Loucy (cell line): ENCODE data around the gene KLF9.
"Not testable (repeated sequence)": the region's sequence is repeated elsewhere in the genome, so short reads cannot be mapped to it uniquely, and the experiment has no call there.

Experiments
- H2AFZ ChIP-seq: fragments of 200-600 bp; sonication (generic); 2 replicates; pipeline ENCODE4 v1.6.0; 2016; ENCODE audit warnings: antibody characterized with exemption, mild to moderate bottlenecking, low read length, moderate library complexity
- H3F3A ChIP-seq: fragments of 200-600 bp; 2 replicates; pipeline ENCODE4 v1.6.0; 2016; ENCODE audit warnings: antibody characterized with exemption, low read depth, mild to moderate bottlenecking
- H3K27me3 ChIP-seq: fragments of 200-600 bp; sonication (generic); 2 replicates; pipeline ENCODE4 v1.6.1; 2014; ENCODE audit warnings: low read length, mild to moderate bottlenecking; ENCODE audit not compliant: insufficient read depth, poor library complexity, severe bottlenecking
- H3K36me3 ChIP-seq: fragments of 200-600 bp; sonication (generic); 2 replicates; pipeline ENCODE4 v1.6.1; 2016; ENCODE audit warnings: low read length; ENCODE audit not compliant: insufficient read depth
- H3K4me1 ChIP-seq: fragments of 200-600 bp; sonication (generic); 2 replicates; pipeline ENCODE4 v1.5.1; 2014; ENCODE audit warnings: low read length, mild to moderate bottlenecking; ENCODE audit not compliant: insufficient read depth, poor library complexity, severe bottlenecking
- H3K4me2 ChIP-seq: fragments of 200-600 bp; sonication (generic); 2 replicates; pipeline ENCODE4 v1.6.0; 2014; ENCODE audit warnings: antibody characterized with exemption, low read length, low read depth, mild to moderate bottlenecking; ENCODE audit not compliant: poor library complexity, severe bottlenecking
- H3K4me3 ChIP-seq: fragments of 200-600 bp; sonication (generic); 2 replicates; pipeline ENCODE4 v1.5.1; 2014; ENCODE audit warnings: low read length, mild to moderate bottlenecking, mixed read lengths; ENCODE audit not compliant: poor library complexity, severe bottlenecking
- H3K79me2 ChIP-seq: fragments of 200-600 bp; sonication (generic); 2 replicates; pipeline ENCODE4 v1.6.1; 2014; ENCODE audit warnings: low read length; ENCODE audit not compliant: insufficient read depth
- H3K9ac ChIP-seq: fragments of 200-600 bp; sonication (generic); 2 replicates; pipeline ENCODE4 v1.6.0; 2014; ENCODE audit warnings: mild to moderate bottlenecking, low read depth, low read length, moderate library complexity; ENCODE audit not compliant: poor library complexity, severe bottlenecking
- H3K9me2 ChIP-seq: fragments of 200-600 bp; sonication (generic); replicated peaks from 2 replicates; pipeline ENCODE4 v1.6.1; 2016; ENCODE audit warnings: low read depth, low read length, mixed read lengths
- H3K9me3 ChIP-seq: fragments of 200-600 bp; sonication (generic); 2 replicates; pipeline ENCODE4 v1.6.1; 2014; ENCODE audit warnings: mild to moderate bottlenecking, antibody characterized with exemption, low read length, low read depth; ENCODE audit not compliant: insufficient read depth
- H4K20me1 ChIP-seq: fragments of 200-600 bp; sonication (generic); 2 replicates; pipeline ENCODE4 v1.6.0; 2014; ENCODE audit warnings: antibody characterized with exemption, low read length, mild to moderate bottlenecking; ENCODE audit not compliant: insufficient read depth, poor library complexity, severe bottlenecking
- CTCF ChIP-seq: fragments of 200-600 bp; sonication (generic); conservative IDR thresholded peaks from 2 replicates; pipeline ENCODE4 v1.5.1; 2014; ENCODE audit warnings: mild to moderate bottlenecking, antibody characterized with exemption, low read length
- EZH2phosphoT487 ChIP-seq: fragments of 200-600 bp; IDR thresholded peaks from 2 replicates; pipeline ENCODE4 v1.6.1; 2018; ENCODE audit warnings: antibody characterized with exemption, mild to moderate bottlenecking, moderate library complexity, borderline replicate concordance

Gene KLF9

GRCh38 chr9:70403618-70404025 lies 10.8 kb downstream of the KLF9 start:
- no peaks in the 10 kb centered on the region for H3K79me2 ChIP-seq
- H3K9me2 ChIP-seq, result no peaks in the 10 kb centered on the region
- no peaks in the 10 kb centered on the region for H3K27me3 ChIP-seq
- no peaks in the 10 kb centered on the region for H3K36me3 ChIP-seq
- H4K20me1 ChIP-seq, result no peaks in the 10 kb centered on the region
- H3K9ac ChIP-seq, result no peak overlapping the region
- no peak overlapping the region for H2AFZ ChIP-seq
- H3K4me3 ChIP-seq, result no peak overlapping the region
- no peaks in the 10 kb centered on the region for H3K4me1 ChIP-seq
- no peak overlapping the region for H3K4me2 ChIP-seq
- no peaks in the 10 kb centered on the region for H3K9me3 ChIP-seq
- TF ChIP-seq EZH2phosphoT487 (no peak), CTCF (no peak)
- no peaks in the 10 kb centered on the region for H3F3A ChIP-seq

- no peaks in the 10 kb centered on the region for H4K20me1 ChIP-seq
- H3K4me2 ChIP-seq, result no peak overlapping the region
- H3K9me2 ChIP-seq, result no peaks in the 10 kb centered on the region
- no peaks in the 10 kb centered on the region for H3K79me2 ChIP-seq
- H3K9me3 ChIP-seq, result no peaks in the 10 kb centered on the region
- no peaks in the 10 kb centered on the region for H3K36me3 ChIP-seq
- TF ChIP-seq CTCF (no peak), EZH2phosphoT487 (no peak)
- no peak overlapping the region for H3K9ac ChIP-seq
- no peaks in the 10 kb centered on the region for H3K27me3 ChIP-seq
- no peak overlapping the region for H3K4me3 ChIP-seq
- no peaks in the 10 kb centered on the region for H3K4me1 ChIP-seq
- H2AFZ ChIP-seq, result no peak overlapping the region
- H3F3A ChIP-seq, result no peaks in the 10 kb centered on the region
Observed at GRCh38 chr9:70403166-70403565, 11.3 kb downstream of the KLF9 start.

GRCh38 chr9:70402213-70402612 lies 12.2 kb downstream of the KLF9 start:
- Histone ChIP-seq H3K4me3 (no peak overlapping the region), H3K4me2 (no peak overlapping the region), H3K9me2 (no peaks in the 10 kb centered on the region), H3K9me3 (no peaks in the 10 kb centered on the region), H4K20me1 (no peaks in the 10 kb centered on the region), H3K79me2 (no peaks in the 10 kb centered on the region), H3K36me3 (no peaks in the 10 kb centered on the region), H3K27me3 (no peaks in the 10 kb centered on the region), H3K9ac (no peak overlapping the region), H2AFZ (no peak overlapping the region), H3F3A (no peaks in the 10 kb centered on the region), H3K4me1 (no peaks in the 10 kb centered on the region)
- no peak for TF ChIP-seq EZH2phosphoT487
- TF ChIP-seq CTCF, result no peak

- not testable (repeated sequence) for H3K4me1 ChIP-seq, H3K4me3 ChIP-seq, H3K4me2 ChIP-seq, H3K9me2 ChIP-seq, H3K9me3 ChIP-seq, H3K79me2 ChIP-seq, H3K9ac ChIP-seq, H4K20me1 ChIP-seq, H3K27me3 ChIP-seq, H2AFZ ChIP-seq, H3K36me3 ChIP-seq, H3F3A ChIP-seq
Observed at GRCh38 chr9:70401241-70401640, 13.2 kb downstream of the KLF9 start.
